Mammary epithelial cell (primary cell): ENCODE data around the gene TMEM154.

Experiments used
- EZH2 ChIP-seq: IDR thresholded peaks from 2 replicates; pipeline ENCODE4 v1.6.1; 2012; ENCODE audit warnings: low read length, inconsistent platforms, borderline replicate concordance
- TF ChIP-seq, protein P1 (sequence below), 2 donors: IDR thresholded peaks in 1 of 2; conservative IDR thresholded peaks in 1 of 2; 2 replicates each; pipeline ENCODE4 v1.5.1; 2011 to 2012; ENCODE audit warnings: inconsistent platforms in 2 of 2, low read length in 2 of 2, mild to moderate bottlenecking in 2 of 2, control low read depth in 1 of 2, low read depth in 1 of 2; ENCODE audit not compliant: insufficient read depth in 1 of 2; ENCODE audit errors: extremely low read depth in 1 of 2

- TF ChIP-seq, protein P1, sequence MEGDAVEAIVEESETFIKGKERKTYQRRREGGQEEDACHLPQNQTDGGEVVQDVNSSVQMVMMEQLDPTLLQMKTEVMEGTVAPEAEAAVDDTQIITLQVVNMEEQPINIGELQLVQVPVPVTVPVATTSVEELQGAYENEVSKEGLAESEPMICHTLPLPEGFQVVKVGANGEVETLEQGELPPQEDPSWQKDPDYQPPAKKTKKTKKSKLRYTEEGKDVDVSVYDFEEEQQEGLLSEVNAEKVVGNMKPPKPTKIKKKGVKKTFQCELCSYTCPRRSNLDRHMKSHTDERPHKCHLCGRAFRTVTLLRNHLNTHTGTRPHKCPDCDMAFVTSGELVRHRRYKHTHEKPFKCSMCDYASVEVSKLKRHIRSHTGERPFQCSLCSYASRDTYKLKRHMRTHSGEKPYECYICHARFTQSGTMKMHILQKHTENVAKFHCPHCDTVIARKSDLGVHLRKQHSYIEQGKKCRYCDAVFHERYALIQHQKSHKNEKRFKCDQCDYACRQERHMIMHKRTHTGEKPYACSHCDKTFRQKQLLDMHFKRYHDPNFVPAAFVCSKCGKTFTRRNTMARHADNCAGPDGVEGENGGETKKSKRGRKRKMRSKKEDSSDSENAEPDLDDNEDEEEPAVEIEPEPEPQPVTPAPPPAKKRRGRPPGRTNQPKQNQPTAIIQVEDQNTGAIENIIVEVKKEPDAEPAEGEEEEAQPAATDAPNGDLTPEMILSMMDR (conservative IDR thresholded peaks at IDR 0.05 in 1 of 2, IDR thresholded peaks at IDR 0.05 in 1 of 2; ENCODE audit: extremely low read depth in 1 of 2, insufficient read depth in 1 of 2, low read depth in 1 of 2, low read length in 2 of 2), result no peak
- TF ChIP-seq EZH2, result no peak
These were observed 7.3 kb downstream of the TMEM154 start for GRCh38 chr4:152672206-152673092.
